Measurements from ENCODE around the gene DDTL.
"Not testable (repeated sequence)": the region's sequence is repeated elsewhere in the genome, so short reads cannot be mapped to it uniquely, and the experiment has no call there.

DDTL gene

GRCh38 chr22:23969071-23969470, 2.4 kb downstream of the DDTL start:
- no peak for DNase-seq (ENCODE audit: low read depth in 2 of 3, low spot score in 1 of 3)

- DNase-seq (ENCODE audit: low read depth in 2 of 3, low spot score in 1 of 3), result no peak
These were observed 3.5 kb downstream of the DDTL start for GRCh38 chr22:23970201-23970641.

GRCh38 chr22:23970816-23971486, 4.3 kb downstream of the DDTL start:
- DNase-seq (ENCODE audit: low read depth in 2 of 3, low spot score in 1 of 3), result no peak

GRCh38 chr22:23971927-23972326, 5.2 kb downstream of the DDTL start:
- not testable (repeated sequence) for DNase-seq (ENCODE audit: low read depth in 2 of 3, low spot score in 1 of 3)

GRCh38 chr22:23974345-23974744, 7.7 kb downstream of the DDTL start, which contains the start of gene DDT:
Gene DDT, minus strand, starts transcription at chr22:23974441. Its CDS starts 27 bp downstream, at chr22:23974414.
- DNase-seq (ENCODE audit: low read depth in 2 of 3, low spot score in 1 of 3), result not testable (repeated sequence)

GRCh38 chr22:23974836-23975352, 8.2 kb downstream of the DDTL start:
- DNase-seq (ENCODE audit: low read depth in 2 of 3, low spot score in 1 of 3), result not testable (repeated sequence)

GRCh38 chr22:23977304-23977703, 10.6 kb downstream of the DDTL start:
- not testable (repeated sequence) for DNase-seq (ENCODE audit: low read depth in 2 of 3, low spot score in 1 of 3)

- not testable (repeated sequence) for DNase-seq (ENCODE audit: low read depth in 2 of 3, low spot score in 1 of 3)
These were observed 13.0 kb downstream of the DDTL start, which contains the start of gene GSTT2 for GRCh38 chr22:23979557-23980240. Gene GSTT2, plus strand, starts transcription at chr22:23980134.

- DNase-seq (ENCODE audit: low read depth in 2 of 3, low spot score in 1 of 3), result not testable (repeated sequence)
These were observed 13.9 kb downstream of the DDTL start for GRCh38 chr22:23980567-23980966.

GRCh38 chr22:23984430-23984829, 17.7 kb downstream of the DDTL start:
- peak in 1 of 3 donors; percentile 56 for DNase-seq (ENCODE audit: low read depth in 2 of 3, low spot score in 1 of 3)

GRCh38 chr22:23986089-23986488, 19.4 kb downstream of the DDTL start:
- DNase-seq (ENCODE audit: low read depth in 2 of 3, low spot score in 1 of 3), result not testable (repeated sequence)

- DNase-seq (ENCODE audit: low read depth in 2 of 3, low spot score in 1 of 3), result not testable (repeated sequence)
These were observed 20.0 kb downstream of the DDTL start for GRCh38 chr22:23986538-23987178.

GRCh38 chr22:23989583-23990244, 23.0 kb downstream of the DDTL start:
- DNase-seq (ENCODE audit: low read depth in 2 of 3, low spot score in 1 of 3), result not testable (repeated sequence)

- not testable (repeated sequence) for DNase-seq (ENCODE audit: low read depth in 2 of 3, low spot score in 1 of 3)
These were observed 26.4 kb downstream of the DDTL start for GRCh38 chr22:23993080-23993479.

GRCh38 chr22:23993581-23994177, 27.0 kb downstream of the DDTL start:
- DNase-seq (ENCODE audit: low read depth in 2 of 3, low spot score in 1 of 3), result not testable (repeated sequence)

GRCh38 chr22:23997092-23997491, 30.4 kb downstream of the DDTL start:
- no peak for DNase-seq (ENCODE audit: low read depth in 2 of 3, low spot score in 1 of 3)

GRCh38 chr22:23999779-24000178, 33.1 kb downstream of the DDTL start:
- not testable (repeated sequence) for DNase-seq (ENCODE audit: low read depth in 2 of 3, low spot score in 1 of 3)

GRCh38 chr22:24001314-24001713, 34.6 kb downstream of the DDTL start:
- DNase-seq (ENCODE audit: low read depth in 2 of 3, low spot score in 1 of 3), result no peak

- DNase-seq (ENCODE audit: low read depth in 2 of 3, low spot score in 1 of 3), result no peak
These were observed 35.6 kb downstream of the DDTL start for GRCh38 chr22:24002272-24002671.

GRCh38 chr22:24002851-24003250, 36.2 kb downstream of the DDTL start:
- no peak for DNase-seq (ENCODE audit: low read depth in 2 of 3, low spot score in 1 of 3)

- no peak for DNase-seq (ENCODE audit: low read depth in 2 of 3, low spot score in 1 of 3)
These were observed 37.2 kb downstream of the DDTL start for GRCh38 chr22:24003887-24004286.
